Activated B cell treated with CpG ODN at 0.5 μM for 24 hours (primary cell): Measurements from ENCODE around the gene CHAC2. TPM values are rescaled to one million over a fixed set of nuclear protein-coding genes. Genes with fewer than 3 reads are reported as not detected.

ENCODE experiments used
- ATAC-seq: fragments of 200-7000 bp; cut with Tn5 transposase; one replicate; pipeline ENCODE4 v1.10.0; 2021; ENCODE audit warnings: low read depth, mild to moderate bottlenecking, moderate library complexity
- CTCF ChIA-PET: fragments of 350-600 bp; sonication (Branson Sonifier 250); formaldehyde crosslinking; loops from one replicate; lab custom pipeline; 2021; ENCODE audit warnings: antibody characterized with exemption; lab: Charles Lee
- POLR2A ChIA-PET: fragments of 350-600 bp; sonication (Branson Sonifier 250); formaldehyde crosslinking; loops from one replicate; lab custom pipeline; 2021; ENCODE audit warnings: antibody characterized with exemption; lab: Charles Lee
- DNase-seq: peaks from one replicate; pipeline ENCODE4 v3.0.0; 2022
- H3K27ac Mint-ChIP-seq: one replicate; pipeline ENCODE4 v1.8.0; 2020; ENCODE audit warnings: mixed read lengths
- H3K27me3 Mint-ChIP-seq: one replicate; pipeline ENCODE4 v1.8.0; 2021; ENCODE audit warnings: mixed read lengths
- H3K36me3 Mint-ChIP-seq: one replicate; pipeline ENCODE4 v1.8.0; 2021; ENCODE audit warnings: low read depth, mixed read lengths
- H3K4me1 Mint-ChIP-seq: one replicate; pipeline ENCODE4 v1.8.0; 2021; ENCODE audit warnings: mixed read lengths
- H3K4me3 Mint-ChIP-seq: one replicate; pipeline ENCODE4 v1.8.0; 2020; ENCODE audit warnings: mild to moderate bottlenecking, mixed read lengths
- H3K9me3 Mint-ChIP-seq: one replicate; pipeline ENCODE4 v1.8.0; 2020; ENCODE audit warnings: mixed read lengths
- intact Hi-C: fragments of 100-400 bp; cut with micrococcal nuclease; formaldehyde crosslinking; loops from one replicate; pipeline ENCODE4 v1.15.1; 2024
- total RNA-seq: library from RNA; stranded (reverse); gene quantifications from 2 replicates; pipeline ENCODE4 v1.2.3, GENCODE V29; 2022
- TF ChIP-seq, protein P1 (sequence below): fragments of 200-600 bp; IDR thresholded peaks from one replicate; pipeline ENCODE4 v1.8.0; 2022; ENCODE audit warnings: antibody characterized with exemption, mild to moderate bottlenecking

CHAC2 gene
- total RNA-seq, 1 donor from 2014 or later: 7.6 TPM

DNA sequence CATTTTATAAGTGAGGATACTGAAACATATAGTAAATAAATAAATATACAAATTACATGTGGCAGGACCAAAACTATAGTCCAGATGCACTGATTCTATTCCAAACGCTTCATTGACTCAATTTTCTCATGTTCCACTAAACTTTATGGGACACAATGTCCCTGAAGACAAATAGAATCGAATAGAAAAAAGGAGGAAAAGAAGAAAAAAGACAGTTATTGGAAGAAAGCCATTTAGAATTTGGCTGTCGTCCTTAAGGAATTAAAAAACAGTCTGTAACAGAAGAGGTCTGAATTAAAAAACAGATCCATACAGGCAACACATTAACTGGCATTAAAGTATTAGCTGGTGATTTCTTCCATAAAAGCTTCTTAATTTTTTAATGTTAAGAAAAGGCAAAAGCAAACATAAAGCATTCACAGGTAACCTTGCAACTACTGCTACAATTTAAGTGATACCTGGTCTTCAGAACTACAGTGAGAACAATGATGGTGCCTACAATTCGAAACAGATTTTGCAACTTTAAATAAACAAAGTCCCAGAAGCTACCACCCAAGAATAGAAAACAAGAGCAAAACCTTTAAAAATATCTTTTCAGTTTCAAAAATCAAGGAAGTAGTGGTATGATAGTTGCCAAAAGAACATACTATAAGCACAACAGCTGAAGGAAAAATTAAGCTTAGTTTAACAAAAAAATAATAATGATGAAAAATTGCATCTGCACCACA is 17.4 kb upstream of the CHAC2 start:
- no peaks in the 10 kb centered on the region for H3K9me3 Mint-ChIP-seq
- DNase-seq: no peak
- H3K27ac Mint-ChIP-seq: no peak overlapping the region
- ChIA-PET CTCF (no interaction called here), POLR2A (interaction anchor here (0.8 kb wide), 1 partner anchor 37 kb away, joined by 3 read pairs; the partner anchor contains the start of gene ERLEC1)
- intact Hi-C loops: no loop called here
- peaks cover 45% of the 10 kb centered on the region for H3K36me3 Mint-ChIP-seq
- TF ChIP-seq, protein P1, sequence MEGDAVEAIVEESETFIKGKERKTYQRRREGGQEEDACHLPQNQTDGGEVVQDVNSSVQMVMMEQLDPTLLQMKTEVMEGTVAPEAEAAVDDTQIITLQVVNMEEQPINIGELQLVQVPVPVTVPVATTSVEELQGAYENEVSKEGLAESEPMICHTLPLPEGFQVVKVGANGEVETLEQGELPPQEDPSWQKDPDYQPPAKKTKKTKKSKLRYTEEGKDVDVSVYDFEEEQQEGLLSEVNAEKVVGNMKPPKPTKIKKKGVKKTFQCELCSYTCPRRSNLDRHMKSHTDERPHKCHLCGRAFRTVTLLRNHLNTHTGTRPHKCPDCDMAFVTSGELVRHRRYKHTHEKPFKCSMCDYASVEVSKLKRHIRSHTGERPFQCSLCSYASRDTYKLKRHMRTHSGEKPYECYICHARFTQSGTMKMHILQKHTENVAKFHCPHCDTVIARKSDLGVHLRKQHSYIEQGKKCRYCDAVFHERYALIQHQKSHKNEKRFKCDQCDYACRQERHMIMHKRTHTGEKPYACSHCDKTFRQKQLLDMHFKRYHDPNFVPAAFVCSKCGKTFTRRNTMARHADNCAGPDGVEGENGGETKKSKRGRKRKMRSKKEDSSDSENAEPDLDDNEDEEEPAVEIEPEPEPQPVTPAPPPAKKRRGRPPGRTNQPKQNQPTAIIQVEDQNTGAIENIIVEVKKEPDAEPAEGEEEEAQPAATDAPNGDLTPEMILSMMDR: no peak
- no peaks in the 10 kb centered on the region for H3K27me3 Mint-ChIP-seq
- no peak overlapping the region for H3K4me3 Mint-ChIP-seq
- no peak for ATAC-seq
- H3K4me1 Mint-ChIP-seq: peaks cover 3% of the 10 kb centered on the region

DNA sequence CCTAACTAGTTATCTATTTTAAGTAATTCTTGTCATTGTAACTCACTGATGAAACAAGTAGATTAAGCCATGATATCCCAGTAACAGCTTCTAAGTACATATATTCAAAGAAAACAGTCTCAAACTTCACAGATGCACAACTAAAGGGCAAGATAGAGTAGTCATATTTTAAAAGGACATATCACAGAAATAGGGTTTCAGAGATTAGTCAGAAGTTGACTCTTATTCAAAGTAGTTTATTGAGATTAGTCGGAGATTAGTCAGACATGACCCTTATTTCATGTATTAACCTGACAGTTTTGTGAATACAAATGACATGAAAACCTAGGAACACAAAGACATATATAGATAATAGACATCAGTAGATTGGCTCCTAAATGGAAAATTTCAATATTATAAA is 15.9 kb upstream of the CHAC2 start:
- no peak overlapping the region for H3K4me3 Mint-ChIP-seq
- CTCF ChIA-PET: interaction anchor here (0.6 to 1.2 kb wide), 2 partner anchors 16 to 39 kb away, joined by 4 to 5 read pairs; partner anchors contain the start of gene CHAC2
- peaks cover 46% of the 10 kb centered on the region for H3K36me3 Mint-ChIP-seq
- peaks cover 3% of the 10 kb centered on the region for H3K4me1 Mint-ChIP-seq
- ATAC-seq (peak; percentile 52), DNase-seq (no peak)
- TF ChIP-seq, protein P1: no peak
- H3K27ac Mint-ChIP-seq: no peak overlapping the region
- no peaks in the 10 kb centered on the region for H3K27me3 Mint-ChIP-seq
- POLR2A ChIA-PET: no interaction called here
- intact Hi-C loops: no loop called here
- no peaks in the 10 kb centered on the region for H3K9me3 Mint-ChIP-seq

DNA sequence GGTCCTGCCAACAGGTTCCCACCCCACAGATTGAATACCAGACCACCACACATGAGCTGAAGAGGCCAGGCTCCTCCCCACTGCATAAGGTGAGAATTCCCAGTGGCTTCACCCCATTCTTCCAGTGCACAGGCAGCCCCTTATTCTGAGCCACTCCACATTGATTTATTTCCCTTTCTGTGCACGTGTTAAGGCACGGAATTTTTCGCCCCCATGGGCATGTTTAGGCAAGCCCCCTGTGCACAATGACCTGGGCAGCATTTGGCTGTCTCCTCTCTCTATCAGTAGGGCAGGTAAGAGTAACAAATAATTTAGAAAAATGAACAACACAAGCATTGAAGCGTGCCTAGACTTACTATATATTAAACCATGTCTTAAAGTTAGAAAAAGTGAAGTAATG is 15.2 kb upstream of the CHAC2 start:
- DNase-seq (no peak), ATAC-seq (no peak)
- ChIA-PET CTCF (interaction anchor here (0.6 to 1.2 kb wide), 2 partner anchors 15 to 40 kb away, joined by 4 to 5 read pairs; partner anchors contain the start of gene CHAC2), POLR2A (no interaction called here)
- no peaks in the 10 kb centered on the region for H3K27me3 Mint-ChIP-seq
- H3K36me3 Mint-ChIP-seq: peaks cover 48% of the 10 kb centered on the region
- H3K4me1 Mint-ChIP-seq: peaks cover 3% of the 10 kb centered on the region
- H3K9me3 Mint-ChIP-seq: no peaks in the 10 kb centered on the region
- H3K27ac Mint-ChIP-seq: no peak overlapping the region
- TF ChIP-seq, protein P1: no peak
- intact Hi-C loops: no loop called here
- no peak overlapping the region for H3K4me3 Mint-ChIP-seq

DNA sequence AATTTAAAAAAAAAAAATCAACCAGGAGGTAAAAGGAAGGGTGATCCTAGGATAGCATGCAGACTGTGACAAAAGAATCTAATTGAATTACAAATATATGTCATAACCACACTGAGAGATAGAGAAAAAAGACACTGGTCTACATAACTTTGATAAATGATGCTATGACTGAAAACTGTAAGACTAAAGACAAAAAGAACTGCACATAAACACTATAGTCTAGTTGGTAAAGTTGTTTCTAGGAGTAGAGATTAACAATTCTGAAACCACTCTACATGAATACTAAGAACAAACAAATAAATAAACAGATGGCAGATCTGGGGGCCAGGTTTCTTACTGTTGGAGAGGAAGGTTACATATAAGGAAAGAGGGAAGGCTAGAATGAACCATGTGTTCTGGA is 14.6 kb upstream of the CHAC2 start:
- intact Hi-C loops: no loop called here
- POLR2A ChIA-PET: no interaction called here
- peaks cover 46% of the 10 kb centered on the region for H3K36me3 Mint-ChIP-seq

DNA sequence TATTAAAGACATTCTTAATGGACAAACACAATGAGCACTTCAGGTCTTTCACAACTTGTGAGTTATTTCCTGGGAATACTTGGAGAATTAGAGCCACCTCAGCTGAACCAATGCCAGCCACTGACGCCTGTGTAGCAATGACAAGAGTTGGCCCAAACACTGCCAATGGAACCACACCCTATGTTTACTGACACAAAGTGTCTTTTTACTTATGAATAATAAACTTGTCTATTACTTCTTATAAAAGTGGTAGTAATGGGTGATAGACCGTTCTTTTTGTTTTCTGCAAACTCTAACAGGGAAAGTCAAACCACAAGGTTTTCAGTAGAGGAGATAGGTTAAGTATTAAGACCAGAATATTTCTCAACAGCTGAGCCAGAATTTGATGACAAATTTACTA is 12.5 kb upstream of the CHAC2 start:
- ATAC-seq (no peak), DNase-seq (no peak)
- H3K27me3 Mint-ChIP-seq: no peaks in the 10 kb centered on the region
- H3K36me3 Mint-ChIP-seq: peaks cover 41% of the 10 kb centered on the region
- ChIA-PET CTCF (no interaction called here), POLR2A (no interaction called here)
- intact Hi-C loops: no loop called here
- TF ChIP-seq, protein P1: no peak
- H3K4me1 Mint-ChIP-seq: peaks cover 3% of the 10 kb centered on the region
- no peaks in the 10 kb centered on the region for H3K9me3 Mint-ChIP-seq
- no peak overlapping the region for H3K4me3 Mint-ChIP-seq
- H3K27ac Mint-ChIP-seq: no peak overlapping the region

More for the DNA sequence above, 14.6 kb upstream of the CHAC2 start:
- TF ChIP-seq, protein P1: no peak
- CTCF ChIA-PET: no interaction called here
- Mint-ChIP-seq H3K27me3 (no peaks in the 10 kb centered on the region), H3K27ac (no peak overlapping the region), H3K9me3 (no peaks in the 10 kb centered on the region), H3K4me1 (peaks cover 3% of the 10 kb centered on the region), H3K4me3 (no peak overlapping the region)
- DNase-seq (no peak), ATAC-seq (no peak)
